DND-41 (cell line): ENCODE data around the gene TMEM131L.

Source experiments
- ATAC-seq: fragments of 200-7000 bp; cut with Tn5 transposase; 3 replicates; pipeline ENCODE4 v1.9.1; 2021; ENCODE audit warnings: low read depth; ENCODE audit not compliant: insufficient read depth
- DNase-seq: peaks from one replicate; pipeline ENCODE4 v3.0.0-alpha.2; 2020
- H2AFZ ChIP-seq: 2 replicates; pipeline ENCODE4 v1.6.0; 2012; ENCODE audit warnings: low read depth, low read length
- H3K27ac ChIP-seq: 2 replicates; pipeline ENCODE4 v1.5.1; 2012; ENCODE audit warnings: low read length, inconsistent platforms
- H3K27me3 ChIP-seq: fragments of 200-600 bp; sonication (generic); 2 replicates; pipeline ENCODE4 v1.6.0; 2012; ENCODE audit warnings: low read length, mild to moderate bottlenecking, inconsistent platforms; ENCODE audit not compliant: insufficient read depth, poor library complexity
- H3K36me3 ChIP-seq: 2 replicates; pipeline ENCODE4 v1.5.1; 2012; ENCODE audit warnings: low read length, inconsistent platforms; ENCODE audit not compliant: insufficient read depth
- H3K4me1 ChIP-seq: 2 replicates; pipeline ENCODE4 v1.5.1; 2012; ENCODE audit warnings: mild to moderate bottlenecking, low read length; ENCODE audit not compliant: insufficient read depth
- H3K4me2 ChIP-seq: 2 replicates; pipeline ENCODE4 v1.6.0; 2012; ENCODE audit warnings: mild to moderate bottlenecking, moderate library complexity, low read length, inconsistent platforms; ENCODE audit not compliant: insufficient read depth
- H3K4me3 ChIP-seq, 2 experiments: fragments of 200-600 bp in 1 of 2; shearing (Covaris generic) in 1 of 2; 2 replicates each; pipeline ENCODE4 v1.5.1; 2012 to 2016; ENCODE audit warnings: inconsistent platforms in 2 of 2, low read length in 2 of 2, mild to moderate bottlenecking in 2 of 2, low read depth in 1 of 2, moderate library complexity in 1 of 2
- H3K79me2 ChIP-seq: 2 replicates; pipeline ENCODE4 v1.6.0; 2012; ENCODE audit warnings: low read length, inconsistent platforms; ENCODE audit not compliant: insufficient read depth
- H3K9ac ChIP-seq: 2 replicates; pipeline ENCODE4 v1.6.0; 2012; ENCODE audit warnings: low read depth, mild to moderate bottlenecking, inconsistent platforms, low read length, moderate library complexity
- H3K9me3 ChIP-seq: 2 replicates; pipeline ENCODE4 v1.5.1; 2012; ENCODE audit warnings: low read length, moderate library complexity, mild to moderate bottlenecking, inconsistent platforms; ENCODE audit not compliant: insufficient read depth, severe bottlenecking
- H4K20me1 ChIP-seq: 2 replicates; pipeline ENCODE4 v1.6.0; 2012; ENCODE audit warnings: low read length; ENCODE audit not compliant: insufficient read depth
- CTCF ChIP-seq: IDR thresholded peaks from 2 replicates; pipeline ENCODE4 v1.5.1; 2012; ENCODE audit warnings: borderline replicate concordance, low read length, moderate library complexity, mild to moderate bottlenecking; ENCODE audit not compliant: poor library complexity, severe bottlenecking; ENCODE audit errors: extremely low read depth
- EZH2 ChIP-seq: IDR thresholded peaks from 3 replicates; pipeline ENCODE4 v1.6.1; 2012; ENCODE audit warnings: borderline replicate concordance, low read depth, mild to moderate bottlenecking, moderate library complexity, low read length, inconsistent platforms; ENCODE audit not compliant: severe bottlenecking

The TMEM131L gene

DNA sequence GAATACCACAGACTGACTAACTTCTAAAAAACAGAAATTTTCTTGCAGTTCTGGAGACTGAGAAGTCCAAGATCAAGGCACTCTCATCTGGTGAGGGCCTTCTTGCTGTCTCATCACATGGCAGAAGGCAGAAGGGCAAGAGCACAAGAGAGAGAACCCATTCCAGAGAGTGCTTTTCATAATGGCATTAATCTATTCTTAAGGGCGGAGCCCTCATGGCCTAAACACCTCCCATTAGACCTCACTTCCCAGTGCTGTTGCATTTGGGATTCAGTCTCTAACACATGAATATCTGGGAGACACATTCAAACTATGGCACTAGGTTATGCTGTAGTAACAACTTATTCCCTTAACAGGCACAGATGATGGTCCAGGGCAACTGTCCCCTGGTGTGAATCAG lies 180.8 kb downstream of the TMEM131L start:
- H2AFZ ChIP-seq, result peak overlapping the region; percentile 44; the same call in 1 of the 2 replicates
- TF ChIP-seq CTCF (no peak), EZH2 (no peak)
- peaks cover 27% of the 10 kb centered on the region for H3K4me1 ChIP-seq
- H3K9me3 ChIP-seq, result peaks cover 3% of the 10 kb centered on the region
- DNase-seq, result no peak
- H3K4me2 ChIP-seq, result no peak overlapping the region
- H3K79me2 ChIP-seq, result no peaks in the 10 kb centered on the region
- H3K27me3 ChIP-seq, result no peaks in the 10 kb centered on the region
- no peaks in the 10 kb centered on the region for H4K20me1 ChIP-seq
- ATAC-seq, result no peak
- H3K36me3 ChIP-seq, result no peaks in the 10 kb centered on the region
- H3K9ac ChIP-seq, result no peak overlapping the region
- H3K4me3 ChIP-seq, result no peak overlapping the region
- H3K27ac ChIP-seq, result no peak overlapping the region

GRCh38 chr4:153647975-153648374 lies 181.8 kb downstream of the TMEM131L start:
- H3K27me3 ChIP-seq, result no peaks in the 10 kb centered on the region
- H3K36me3 ChIP-seq, result no peaks in the 10 kb centered on the region
- H3K4me2 ChIP-seq, result no peak overlapping the region
- no peaks in the 10 kb centered on the region for H4K20me1 ChIP-seq
- H3K4me1 ChIP-seq, result peaks cover 29% of the 10 kb centered on the region
- peaks cover 3% of the 10 kb centered on the region for H3K9me3 ChIP-seq
- TF ChIP-seq EZH2 (no peak), CTCF (no peak)
- H3K9ac ChIP-seq, result no peak overlapping the region
- no peak for ATAC-seq
- no peak for DNase-seq
- H3K27ac ChIP-seq, result no peak overlapping the region
- H3K4me3 ChIP-seq, result no peak overlapping the region
- no peak overlapping the region for H2AFZ ChIP-seq
- no peaks in the 10 kb centered on the region for H3K79me2 ChIP-seq

- TF ChIP-seq EZH2, result no peak
- peak; percentile 68 for TF ChIP-seq CTCF
- no peak overlapping the region for H3K4me2 ChIP-seq
- H3K79me2 ChIP-seq, result no peaks in the 10 kb centered on the region
- H3K9me3 ChIP-seq, result peaks cover 3% of the 10 kb centered on the region
- no peaks in the 10 kb centered on the region for H3K36me3 ChIP-seq
- ATAC-seq, result peak; percentile 53; the same call in 2 of the 3 replicates
- no peaks in the 10 kb centered on the region for H4K20me1 ChIP-seq
- no peak overlapping the region for H3K4me3 ChIP-seq
- no peak overlapping the region for H3K9ac ChIP-seq
- DNase-seq, result peak; percentile 29
- no peak overlapping the region for H3K27ac ChIP-seq
- peaks cover 23% of the 10 kb centered on the region for H3K4me1 ChIP-seq
- no peaks in the 10 kb centered on the region for H3K27me3 ChIP-seq
- H2AFZ ChIP-seq, result no peak overlapping the region
These were observed 183.4 kb downstream of the TMEM131L start for GRCh38 chr4:153649572-153649991.

DNA sequence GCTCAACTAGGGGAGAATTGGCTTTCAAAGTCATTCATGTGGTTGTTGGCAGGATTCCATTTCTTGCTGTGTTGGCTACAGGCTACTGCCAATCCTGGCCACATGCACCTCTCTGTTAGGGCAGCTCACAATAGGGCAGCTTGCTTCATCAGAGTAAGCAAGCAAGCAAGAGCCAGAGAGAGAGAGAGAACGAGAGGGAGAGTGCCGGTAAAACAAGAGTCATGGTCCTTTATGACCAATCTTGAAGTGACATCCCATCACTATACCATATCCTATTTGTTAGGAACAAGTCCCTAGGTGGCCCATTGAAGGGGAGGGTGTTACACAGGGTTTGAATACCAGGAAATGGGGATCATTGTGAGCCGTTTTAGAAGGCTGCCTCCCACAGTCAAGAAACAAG lies 185.0 kb downstream of the TMEM131L start:
- no peak for TF ChIP-seq CTCF
- no peak for TF ChIP-seq EZH2
- H2AFZ ChIP-seq, result peak overlapping the region; percentile 67
- no peaks in the 10 kb centered on the region for H4K20me1 ChIP-seq
- no peaks in the 10 kb centered on the region for H3K27me3 ChIP-seq
- peak overlapping the region; percentile 58 for H3K27ac ChIP-seq
- H3K4me1 ChIP-seq, result peaks cover 23% of the 10 kb centered on the region
- H3K9me3 ChIP-seq, result no peaks in the 10 kb centered on the region
- H3K4me3 ChIP-seq, result no peak overlapping the region
- H3K79me2 ChIP-seq, result no peaks in the 10 kb centered on the region
- no peak overlapping the region for H3K4me2 ChIP-seq
- DNase-seq, result no peak
- no peak for ATAC-seq
- H3K36me3 ChIP-seq, result no peaks in the 10 kb centered on the region
- H3K9ac ChIP-seq, result no peak overlapping the region
